Fibroblast of mammary gland (primary cell): ENCODE results near the gene CYFIP2.

Experiments
- DNase-seq: peaks from one replicate; pipeline ENCODE4 v3.0.0-alpha.2; 2010; ENCODE audit warnings: low read depth
- H3K4me3 ChIP-seq: 2 replicates; pipeline ENCODE4 v1.5.1; 2011; ENCODE audit warnings: low read depth, mild to moderate bottlenecking, low read length, moderate library complexity; ENCODE audit not compliant: control insufficient read depth
- TF ChIP-seq, protein P1 (sequence below): conservative IDR thresholded peaks from 2 replicates; pipeline ENCODE4 v1.5.1; 2011; ENCODE audit warnings: low read depth, low read length, inconsistent platforms; ENCODE audit not compliant: control insufficient read depth, insufficient read depth

Gene CYFIP2

DNA sequence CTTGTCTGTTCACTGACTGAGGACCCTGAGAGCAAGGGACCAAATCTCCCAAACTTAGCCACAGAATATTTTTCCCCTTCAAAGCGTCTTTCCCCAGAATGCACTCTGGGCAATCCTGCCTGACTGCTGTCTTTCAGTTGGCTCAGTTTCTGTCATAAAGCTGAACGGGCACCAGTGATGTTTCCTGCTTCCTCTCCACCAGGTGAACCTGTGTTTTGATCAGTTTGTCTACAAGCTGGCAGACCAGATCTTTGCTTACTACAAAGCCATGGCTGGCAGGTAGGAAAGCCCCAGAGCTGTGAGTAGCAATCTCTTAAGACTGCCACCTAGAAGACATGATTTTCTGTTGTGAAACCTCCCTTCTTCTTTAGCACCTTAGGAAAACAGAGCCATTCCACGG, 61.8 kb downstream of the CYFIP2 start:
- TF ChIP-seq, protein P1, sequence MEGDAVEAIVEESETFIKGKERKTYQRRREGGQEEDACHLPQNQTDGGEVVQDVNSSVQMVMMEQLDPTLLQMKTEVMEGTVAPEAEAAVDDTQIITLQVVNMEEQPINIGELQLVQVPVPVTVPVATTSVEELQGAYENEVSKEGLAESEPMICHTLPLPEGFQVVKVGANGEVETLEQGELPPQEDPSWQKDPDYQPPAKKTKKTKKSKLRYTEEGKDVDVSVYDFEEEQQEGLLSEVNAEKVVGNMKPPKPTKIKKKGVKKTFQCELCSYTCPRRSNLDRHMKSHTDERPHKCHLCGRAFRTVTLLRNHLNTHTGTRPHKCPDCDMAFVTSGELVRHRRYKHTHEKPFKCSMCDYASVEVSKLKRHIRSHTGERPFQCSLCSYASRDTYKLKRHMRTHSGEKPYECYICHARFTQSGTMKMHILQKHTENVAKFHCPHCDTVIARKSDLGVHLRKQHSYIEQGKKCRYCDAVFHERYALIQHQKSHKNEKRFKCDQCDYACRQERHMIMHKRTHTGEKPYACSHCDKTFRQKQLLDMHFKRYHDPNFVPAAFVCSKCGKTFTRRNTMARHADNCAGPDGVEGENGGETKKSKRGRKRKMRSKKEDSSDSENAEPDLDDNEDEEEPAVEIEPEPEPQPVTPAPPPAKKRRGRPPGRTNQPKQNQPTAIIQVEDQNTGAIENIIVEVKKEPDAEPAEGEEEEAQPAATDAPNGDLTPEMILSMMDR, result no peak
- H3K4me3 ChIP-seq, result no peak overlapping the region
- no peak for DNase-seq

DNA sequence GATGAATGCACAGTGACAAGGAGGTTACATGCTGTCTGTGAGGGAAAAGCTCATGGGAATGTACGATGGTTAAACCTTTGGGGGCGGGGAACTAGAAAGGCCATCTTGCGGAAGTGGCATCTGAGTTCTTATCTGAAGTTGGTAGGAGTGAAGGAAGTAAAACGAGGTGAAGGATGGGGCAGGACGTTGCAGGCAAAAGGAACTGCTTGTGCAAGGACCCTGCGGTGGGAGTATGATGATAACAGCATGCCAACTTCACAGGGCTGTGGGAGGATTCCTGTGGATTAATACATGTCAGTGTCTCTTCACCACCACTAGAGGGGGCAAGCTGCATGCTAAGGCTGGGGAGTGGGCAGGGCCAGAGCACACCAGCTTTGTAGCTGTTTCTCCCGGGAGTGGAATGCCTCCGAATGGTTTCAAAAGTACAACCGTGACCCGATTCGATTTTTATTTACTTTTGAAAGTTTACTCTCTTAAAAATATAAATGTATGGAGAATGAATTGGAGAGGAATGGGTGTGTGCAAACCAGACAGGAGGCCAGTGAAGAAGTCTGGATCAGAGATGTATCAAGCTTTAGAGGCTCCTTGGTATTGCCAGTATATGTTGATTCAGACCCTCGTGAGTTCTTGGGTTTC, 62.5 kb downstream of the CYFIP2 start:
- peak; percentile 77 for DNase-seq
- H3K4me3 ChIP-seq, result peak overlapping the region; percentile 15
- TF ChIP-seq, protein P1, result peak; percentile 99

DNA sequence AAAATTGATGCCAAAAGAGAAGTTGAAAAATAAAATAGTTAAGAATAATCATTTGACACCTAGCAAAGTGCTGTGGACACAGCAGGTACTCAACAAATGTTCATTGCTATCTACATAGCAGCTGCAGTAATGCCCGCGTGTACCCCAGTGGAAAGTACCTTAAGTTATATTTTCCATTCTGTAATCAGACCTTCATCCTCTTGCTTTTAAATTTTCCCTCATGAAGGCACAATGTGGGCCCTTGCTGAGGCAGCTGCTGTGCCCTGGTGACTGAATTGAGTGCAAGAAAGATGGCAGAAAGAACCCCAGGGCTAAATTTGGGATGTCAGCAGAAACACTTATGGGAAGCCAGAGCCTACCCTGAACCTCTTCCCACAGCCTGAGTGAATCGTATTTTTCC, 65.9 kb downstream of the CYFIP2 start:
- TF ChIP-seq, protein P1, result no peak
- no peak overlapping the region for H3K4me3 ChIP-seq
- DNase-seq, result no peak

DNA sequence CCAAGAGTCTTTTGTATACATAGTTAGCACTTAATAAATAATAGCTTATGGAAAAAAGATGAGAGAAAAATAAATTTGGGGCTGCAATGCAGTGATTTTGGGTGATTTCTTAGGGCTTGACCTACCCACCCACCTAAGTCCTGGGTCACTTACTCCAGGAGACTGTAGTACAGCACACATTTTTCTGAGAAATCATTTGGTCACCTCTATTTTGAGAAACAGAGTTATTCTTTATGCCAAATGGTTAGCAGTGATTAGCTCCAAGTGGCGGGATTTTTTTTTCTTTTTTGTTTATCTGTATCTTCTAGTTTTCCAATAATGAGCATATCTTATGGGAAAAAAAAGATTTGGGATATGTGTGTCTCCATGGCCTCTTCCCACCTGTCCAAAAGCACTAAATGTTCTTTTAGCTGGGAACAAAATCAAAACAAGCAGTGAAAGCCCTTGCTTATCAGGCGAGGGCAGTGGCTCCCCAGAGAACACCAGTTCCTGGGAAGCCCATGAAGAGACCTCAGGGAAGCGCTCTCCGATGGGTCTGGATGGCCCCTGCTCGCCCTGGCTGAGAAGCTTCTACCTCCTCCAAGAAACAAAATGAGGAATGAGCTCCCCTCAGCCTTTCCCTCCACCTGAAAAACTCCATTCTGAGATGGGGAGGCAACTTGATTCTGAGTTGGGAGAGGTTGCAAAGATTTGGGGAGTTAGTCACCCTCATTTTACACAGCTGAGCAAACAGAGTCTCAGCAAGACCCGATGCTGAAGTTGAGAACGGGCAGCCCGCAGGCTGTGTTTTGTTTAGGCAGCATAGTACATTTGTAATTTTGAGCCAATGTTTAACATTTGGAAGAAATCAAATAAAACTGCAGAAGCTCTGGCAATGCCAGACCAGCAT, 69.9 kb downstream of the CYFIP2 start:
- DNase-seq, result peak; percentile 53
- no peak overlapping the region for H3K4me3 ChIP-seq
- TF ChIP-seq, protein P1, result no peak

DNA sequence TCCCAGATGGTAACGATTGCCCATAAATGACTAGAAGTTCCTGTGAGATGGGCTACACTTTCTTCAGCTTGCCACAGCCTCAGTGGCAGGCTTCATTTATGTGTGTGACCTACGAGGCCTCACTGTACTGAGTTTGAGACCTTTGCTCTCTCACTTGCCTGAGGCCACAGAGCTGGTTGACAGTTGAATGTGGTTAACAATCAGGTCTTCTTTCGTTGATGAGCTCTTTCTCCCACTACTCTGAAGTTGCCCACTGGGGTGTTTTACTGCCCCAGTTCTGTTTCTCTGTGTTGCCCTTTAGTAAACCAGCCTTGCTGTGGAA, 70.5 kb downstream of the CYFIP2 start:
- TF ChIP-seq, protein P1, result no peak
- no peak for DNase-seq
- no peak overlapping the region for H3K4me3 ChIP-seq

DNA sequence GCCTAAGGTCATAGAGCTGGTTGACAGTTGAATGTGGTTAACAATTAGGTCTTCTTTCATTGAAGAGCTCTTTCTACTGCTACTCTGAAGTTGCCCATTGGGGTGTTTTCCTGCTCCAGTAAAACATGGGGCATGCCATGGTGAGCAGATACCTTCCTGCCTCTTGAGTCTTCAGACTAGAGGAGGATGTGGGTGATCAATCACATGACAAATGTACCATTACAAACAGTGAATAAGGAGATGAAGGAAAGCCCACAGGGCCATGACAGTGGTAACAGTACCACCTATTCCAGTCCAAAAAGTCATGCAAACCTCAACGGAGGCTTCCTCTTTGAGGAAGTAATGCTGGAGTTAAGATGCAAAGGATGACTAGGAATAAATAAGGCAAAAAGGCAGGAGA, 73.5 kb downstream of the CYFIP2 start:
- H3K4me3 ChIP-seq, result no peak overlapping the region
- TF ChIP-seq, protein P1, result no peak
- DNase-seq, result no peak
